ENCODE results near the gene ADCY2. TPM values are rescaled to one million over a fixed set of nuclear protein-coding genes. Genes with fewer than 3 reads are reported as not detected.

The ADCY2 gene
- total and polyA plus RNA-seq, 7 experiments from 2014 or later: not detected

- no peak overlapping the region for H3K4me3 ChIP-seq (ENCODE audit: low read length)
- peaks cover 0 to 4% (median 0%) of the 10 kb centered on the region in 5 donors for H3K27me3 Mint-ChIP-seq
- intact Hi-C loops (cut with micrococcal nuclease): no loop called here
- no peaks in the 10 kb centered on the region for H3K4me1 ChIP-seq (ENCODE audit: control insufficient read depth in 2 of 2, insufficient read depth in 2 of 2, low read length in 2 of 2)
- no peaks in the 10 kb centered on the region for H3K27me3 ChIP-seq (ENCODE audit: control insufficient read depth in 2 of 2, insufficient read depth in 2 of 2, low read length in 2 of 2)
- no peak for ATAC-seq
- H3K4me3 Mint-ChIP-seq: no peak overlapping the region
- no peaks in the 10 kb centered on the region for H3K9me3 ChIP-seq (ENCODE audit: control insufficient read depth in 2 of 3, low read length in 3 of 3)
- POLR2A ChIA-PET: no interaction called here
- no peak overlapping the region for H3K27ac Mint-ChIP-seq
- no peaks in the 10 kb centered on the region for H3K36me3 ChIP-seq (ENCODE audit: control insufficient read depth in 2 of 3, insufficient read depth in 3 of 3, low read length in 3 of 3)
- H3K27ac ChIP-seq (ENCODE audit: low read depth, low read length): no peak overlapping the region
- no peaks in the 10 kb centered on the region for H3K4me1 Mint-ChIP-seq
- no peak for DNase-seq
- CTCF ChIA-PET: no interaction called here
- no peaks in the 10 kb centered on the region for H3K36me3 Mint-ChIP-seq
- peaks cover 0 to 1% (median 0%) of the 10 kb centered on the region in 11 donors for H3K9me3 Mint-ChIP-seq
These were observed 197.0 kb downstream of the ADCY2 start for GRCh38 chr5:7592910-7593309.

- Mint-ChIP-seq H3K27ac (no peak overlapping the region), H3K27me3 (peaks cover 0 to 14% (median 0%) of the 10 kb centered on the region in 5 donors), H3K4me3 (no peak overlapping the region), H3K36me3 (no peaks in the 10 kb centered on the region), H3K9me3 (peaks cover 0 to 13% (median 7%) of the 10 kb centered on the region in 11 donors), H3K4me1 (no peaks in the 10 kb centered on the region)
- Histone ChIP-seq H3K27ac (ENCODE audit: low read depth, low read length) (no peak overlapping the region), H3K9me3 (ENCODE audit: control insufficient read depth in 2 of 3, low read length in 3 of 3) (no peaks in the 10 kb centered on the region), H3K27me3 (ENCODE audit: control insufficient read depth in 2 of 2, insufficient read depth in 2 of 2, low read length in 2 of 2) (no peaks in the 10 kb centered on the region), H3K4me1 (ENCODE audit: control insufficient read depth in 2 of 2, insufficient read depth in 2 of 2, low read length in 2 of 2) (no peaks in the 10 kb centered on the region), H3K36me3 (ENCODE audit: control insufficient read depth in 2 of 3, insufficient read depth in 3 of 3, low read length in 3 of 3) (no peaks in the 10 kb centered on the region), H3K4me3 (ENCODE audit: low read length) (no peak overlapping the region)
- intact Hi-C loops (cut with micrococcal nuclease): no loop called here
- ChIA-PET POLR2A (no interaction called here), CTCF (no interaction called here)
- ATAC-seq (no peak), DNase-seq (no peak)
These were observed 201.2 kb downstream of the ADCY2 start for GRCh38 chr5:7597059-7597642.

DNA sequence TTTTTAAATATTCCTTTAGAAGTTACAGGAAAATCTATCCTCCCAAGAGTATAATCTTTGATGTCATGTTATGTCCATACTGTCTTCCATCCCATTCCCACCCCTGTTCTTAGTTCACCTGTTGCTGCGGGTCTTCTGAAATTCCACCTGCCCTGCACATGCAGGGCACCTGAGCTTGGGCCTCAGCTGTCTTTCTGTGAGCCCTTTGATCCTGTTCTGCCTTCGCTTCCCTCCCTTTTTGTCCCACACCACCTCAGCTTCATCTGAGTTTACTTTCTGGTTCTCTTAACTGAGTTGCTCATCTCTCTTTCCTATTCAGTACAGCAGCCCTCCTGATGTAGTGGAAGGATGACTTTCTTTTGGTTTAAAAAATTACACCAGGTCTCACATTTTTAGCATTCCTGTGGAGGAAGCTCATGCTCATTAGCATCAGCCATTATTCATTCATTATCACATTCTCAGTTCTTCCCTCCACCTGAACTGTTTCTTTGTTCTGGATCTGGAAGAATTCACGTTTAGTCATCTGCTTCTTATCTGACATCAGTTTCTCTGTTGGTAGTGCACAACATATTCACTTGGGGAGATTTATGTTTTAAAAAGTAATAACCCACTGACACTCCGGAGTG is 211.0 kb downstream of the ADCY2 start:
- Mint-ChIP-seq H3K36me3 (no peaks in the 10 kb centered on the region), H3K4me3 (no peak overlapping the region), H3K4me1 (no peaks in the 10 kb centered on the region), H3K27me3 (peaks cover 0 to 14% (median 0%) of the 10 kb centered on the region in 5 donors), H3K9me3 (peaks cover 0 to 13% (median 4%) of the 10 kb centered on the region in 11 donors), H3K27ac (no peak overlapping the region)
- peaks cover 0 to 3% (median 0%) of the 10 kb centered on the region in 3 experiments for H3K9me3 ChIP-seq (ENCODE audit: control insufficient read depth in 2 of 3, low read length in 3 of 3)
- no peaks in the 10 kb centered on the region for H3K4me1 ChIP-seq (ENCODE audit: control insufficient read depth in 2 of 2, insufficient read depth in 2 of 2, low read length in 2 of 2)
- CTCF ChIA-PET: no interaction called here
- POLR2A ChIA-PET: no interaction called here
- intact Hi-C loops (cut with micrococcal nuclease): no loop called here
- DNase-seq (no peak), ATAC-seq (no peak)
- H3K4me3 ChIP-seq (ENCODE audit: low read length): no peak overlapping the region
- no peak overlapping the region for H3K27ac ChIP-seq (ENCODE audit: low read depth, low read length)
- no peaks in the 10 kb centered on the region for H3K27me3 ChIP-seq (ENCODE audit: control insufficient read depth in 2 of 2, insufficient read depth in 2 of 2, low read length in 2 of 2)
- H3K36me3 ChIP-seq (ENCODE audit: control insufficient read depth in 2 of 3, insufficient read depth in 3 of 3, low read length in 3 of 3): no peaks in the 10 kb centered on the region

- H3K27me3 ChIP-seq (ENCODE audit: control insufficient read depth in 2 of 2, insufficient read depth in 2 of 2, low read length in 2 of 2): no peaks in the 10 kb centered on the region
- ChIA-PET POLR2A (no interaction called here), CTCF (no interaction called here)
- DNase-seq: no peak
- H3K36me3 ChIP-seq (ENCODE audit: control insufficient read depth in 2 of 3, insufficient read depth in 3 of 3, low read length in 3 of 3): no peaks in the 10 kb centered on the region
- Mint-ChIP-seq H3K36me3 (no peaks in the 10 kb centered on the region), H3K27ac (no peak overlapping the region), H3K4me3 (no peak overlapping the region), H3K4me1 (no peaks in the 10 kb centered on the region), H3K27me3 (peaks cover 0 to 14% (median 0%) of the 10 kb centered on the region in 5 donors), H3K9me3 (peaks cover 0 to 13% (median 4%) of the 10 kb centered on the region in 11 donors)
- no peak overlapping the region for H3K4me3 ChIP-seq (ENCODE audit: low read length)
- intact Hi-C loops (cut with micrococcal nuclease): no loop called here
- no peaks in the 10 kb centered on the region for H3K4me1 ChIP-seq (ENCODE audit: control insufficient read depth in 2 of 2, insufficient read depth in 2 of 2, low read length in 2 of 2)
- no peak overlapping the region for H3K27ac ChIP-seq (ENCODE audit: low read depth, low read length)
- no peak for ATAC-seq
- H3K9me3 ChIP-seq (ENCODE audit: control insufficient read depth in 2 of 3, low read length in 3 of 3): no peaks in the 10 kb centered on the region
These were observed 212.8 kb downstream of the ADCY2 start for GRCh38 chr5:7608772-7609171.

DNA sequence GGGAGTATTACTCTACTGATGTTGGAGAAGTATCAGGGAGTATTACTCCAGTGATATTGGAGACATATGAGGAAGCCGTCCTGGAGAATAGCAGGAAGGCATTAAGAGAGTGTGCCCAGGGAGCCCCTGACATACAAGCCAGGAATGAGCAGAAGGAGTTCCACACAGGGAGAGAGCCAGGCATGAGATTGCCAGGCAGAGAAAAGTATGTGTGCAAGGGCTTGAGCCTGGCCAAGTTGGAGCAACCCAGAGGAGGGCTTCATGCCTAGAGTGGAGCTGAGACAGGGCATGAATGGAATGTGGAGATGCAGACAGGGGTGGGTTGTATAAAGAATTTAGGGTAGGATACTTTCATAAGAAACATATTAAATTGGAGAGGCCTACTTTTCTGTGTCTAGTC is 213.8 kb downstream of the ADCY2 start:
- POLR2A ChIA-PET: no interaction called here
- Mint-ChIP-seq H3K27ac (no peak overlapping the region), H3K4me3 (no peak overlapping the region), H3K27me3 (peaks cover 0 to 14% (median 0%) of the 10 kb centered on the region in 5 donors), H3K4me1 (no peaks in the 10 kb centered on the region), H3K36me3 (no peaks in the 10 kb centered on the region), H3K9me3 (peaks cover 0 to 13% (median 5%) of the 10 kb centered on the region in 11 donors)
- no peaks in the 10 kb centered on the region for H3K4me1 ChIP-seq (ENCODE audit: control insufficient read depth in 2 of 2, insufficient read depth in 2 of 2, low read length in 2 of 2)
- intact Hi-C loops (cut with micrococcal nuclease): no loop called here
- DNase-seq: no peak
- no peak overlapping the region for H3K27ac ChIP-seq (ENCODE audit: low read depth, low read length)
- no peaks in the 10 kb centered on the region for H3K36me3 ChIP-seq (ENCODE audit: control insufficient read depth in 2 of 3, insufficient read depth in 3 of 3, low read length in 3 of 3)
- ATAC-seq: no peak
- no peak overlapping the region for H3K4me3 ChIP-seq (ENCODE audit: low read length)
- H3K9me3 ChIP-seq (ENCODE audit: control insufficient read depth in 2 of 3, low read length in 3 of 3): no peaks in the 10 kb centered on the region
- CTCF ChIA-PET: no interaction called here
- no peaks in the 10 kb centered on the region for H3K27me3 ChIP-seq (ENCODE audit: control insufficient read depth in 2 of 2, insufficient read depth in 2 of 2, low read length in 2 of 2)

DNA sequence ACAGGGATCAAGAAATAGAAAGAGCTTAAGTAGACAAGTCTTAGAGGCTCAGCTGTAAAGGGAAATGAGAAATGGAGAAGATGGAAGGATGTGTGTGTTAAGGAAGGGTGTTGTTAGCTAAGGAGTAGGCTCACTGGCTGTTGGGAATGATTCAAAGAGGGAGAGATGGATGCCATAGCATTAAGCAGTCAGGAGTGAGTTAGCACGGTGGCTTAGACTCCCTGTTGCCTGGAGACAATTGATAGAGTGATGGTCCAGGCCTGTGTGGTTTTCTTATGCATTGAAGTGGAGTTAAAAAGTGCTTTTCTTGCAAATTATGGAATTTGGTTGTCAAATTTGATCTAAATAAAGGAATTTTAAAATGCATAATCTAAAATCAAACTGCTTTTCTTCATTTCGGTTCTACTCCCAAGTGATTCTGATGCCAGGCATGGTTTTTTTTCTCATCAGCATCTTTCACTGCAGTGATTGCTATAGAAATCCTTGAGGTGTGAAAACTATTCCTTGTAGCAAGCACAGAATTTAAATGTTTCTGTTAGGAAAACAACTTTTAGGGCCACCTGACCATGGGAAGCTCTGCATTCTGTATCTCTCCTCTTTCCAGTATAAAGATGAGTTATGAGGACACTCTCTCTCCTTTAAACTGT is 214.7 kb downstream of the ADCY2 start:
- H3K27ac ChIP-seq (ENCODE audit: low read depth, low read length): no peak overlapping the region
- Mint-ChIP-seq H3K4me3 (no peak overlapping the region), H3K36me3 (no peaks in the 10 kb centered on the region), H3K27ac (no peak overlapping the region), H3K27me3 (peaks cover 0 to 14% (median 0%) of the 10 kb centered on the region in 5 donors), H3K4me1 (no peaks in the 10 kb centered on the region), H3K9me3 (peaks cover 0 to 13% (median 5%) of the 10 kb centered on the region in 11 donors)
- H3K9me3 ChIP-seq (ENCODE audit: control insufficient read depth in 2 of 3, low read length in 3 of 3): no peaks in the 10 kb centered on the region
- H3K4me1 ChIP-seq (ENCODE audit: control insufficient read depth in 2 of 2, insufficient read depth in 2 of 2, low read length in 2 of 2): no peaks in the 10 kb centered on the region
- CTCF ChIA-PET: interaction anchor here (0.6 kb wide), 1 partner anchor 42 kb away, joined by 3 read pairs; no protein-coding TSS in a partner anchor
- H3K4me3 ChIP-seq (ENCODE audit: low read length): no peak overlapping the region
- intact Hi-C loops (cut with micrococcal nuclease): no loop called here
- no peak for ATAC-seq
- no peak for DNase-seq
- no peaks in the 10 kb centered on the region for H3K36me3 ChIP-seq (ENCODE audit: control insufficient read depth in 2 of 3, insufficient read depth in 3 of 3, low read length in 3 of 3)
- H3K27me3 ChIP-seq (ENCODE audit: control insufficient read depth in 2 of 2, insufficient read depth in 2 of 2, low read length in 2 of 2): no peaks in the 10 kb centered on the region
- POLR2A ChIA-PET: no interaction called here

DNA sequence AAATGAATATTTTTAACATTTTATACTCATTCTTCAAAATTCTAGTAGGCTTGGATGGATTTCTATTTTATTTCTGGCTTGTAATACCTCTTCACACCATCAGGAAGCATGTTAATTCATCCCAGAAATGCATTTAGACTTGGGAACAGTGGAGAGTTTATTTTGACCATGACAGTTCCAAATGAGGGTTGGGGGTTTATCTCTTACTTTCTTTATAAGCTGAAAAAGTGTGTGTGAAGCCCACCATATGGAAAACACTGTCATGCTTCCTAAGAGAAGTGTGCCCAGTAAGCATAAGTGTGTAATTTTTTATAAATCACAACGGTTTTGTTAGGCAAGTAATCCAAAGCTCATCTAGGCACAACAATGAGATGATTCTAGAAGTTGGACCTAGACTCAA is 215.6 kb downstream of the ADCY2 start:
- H3K36me3 Mint-ChIP-seq: no peaks in the 10 kb centered on the region
- no peaks in the 10 kb centered on the region for H3K27me3 ChIP-seq (ENCODE audit: control insufficient read depth in 2 of 2, insufficient read depth in 2 of 2, low read length in 2 of 2)
- ChIA-PET CTCF (no interaction called here), POLR2A (no interaction called here)
- H3K27ac Mint-ChIP-seq: no peak overlapping the region
- ATAC-seq: no peak
- no peak overlapping the region for H3K4me3 Mint-ChIP-seq
- H3K27me3 Mint-ChIP-seq: peaks cover 0 to 14% (median 0%) of the 10 kb centered on the region in 5 donors
- no peaks in the 10 kb centered on the region for H3K4me1 Mint-ChIP-seq
- H3K9me3 ChIP-seq (ENCODE audit: control insufficient read depth in 2 of 3, low read length in 3 of 3): no peaks in the 10 kb centered on the region
- H3K36me3 ChIP-seq (ENCODE audit: control insufficient read depth in 2 of 3, insufficient read depth in 3 of 3, low read length in 3 of 3): no peaks in the 10 kb centered on the region
- H3K4me1 ChIP-seq (ENCODE audit: control insufficient read depth in 2 of 2, insufficient read depth in 2 of 2, low read length in 2 of 2): no peaks in the 10 kb centered on the region
- no peak for DNase-seq
- peaks cover 0 to 13% (median 5%) of the 10 kb centered on the region in 11 donors for H3K9me3 Mint-ChIP-seq
- H3K27ac ChIP-seq (ENCODE audit: low read depth, low read length): no peak overlapping the region
- intact Hi-C loops (cut with micrococcal nuclease): no loop called here
- H3K4me3 ChIP-seq (ENCODE audit: low read length): no peak overlapping the region

Data from naive thymus-derived CD4-positive, alpha-beta T cell (primary cell).